Measurements from ENCODE around the gene DNAL4.
A peak's percentile ranks its signal among the peaks of the same experiment; 100 is the strongest.

The DNAL4 gene

DNA sequence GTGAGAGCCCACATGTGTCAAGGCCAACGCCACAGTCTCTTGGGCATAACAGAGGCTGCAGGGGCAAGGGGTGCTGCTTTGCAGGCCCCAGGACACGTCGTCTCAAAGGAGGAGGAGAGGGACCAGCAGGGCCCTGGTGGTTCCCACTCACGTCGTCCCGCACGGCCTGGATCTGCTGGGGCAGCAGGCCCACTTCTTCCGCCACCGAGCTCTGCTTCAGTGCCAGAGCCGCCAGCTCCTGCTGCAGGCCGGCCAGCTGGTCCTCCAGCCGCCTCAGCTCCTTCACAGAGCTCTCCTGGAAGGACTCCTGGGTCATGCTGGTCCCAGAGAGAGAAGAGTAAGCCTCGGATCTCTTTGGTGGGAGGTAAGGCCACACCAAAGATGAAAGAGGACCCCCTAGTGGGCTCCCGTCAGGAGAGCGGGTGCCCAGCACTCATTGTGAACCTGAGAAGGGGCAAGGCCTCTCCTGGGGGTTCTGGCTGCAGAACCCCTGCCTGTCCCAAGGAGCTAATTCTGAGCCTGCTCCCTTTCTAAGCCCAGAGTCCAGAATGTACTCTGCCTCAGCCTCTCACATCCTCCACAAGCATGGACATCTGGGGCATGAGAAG, 53.7 kb downstream of the DNAL4 start:
- Histone ChIP-seq H3K36me3 (ENCODE audit: control insufficient read depth, insufficient read depth, low read length) (peaks cover 36% of the 10 kb centered on the region), H3K27me3 (ENCODE audit: control insufficient read depth, insufficient read depth, low read length) (no peaks in the 10 kb centered on the region), H3K9me3 (ENCODE audit: control insufficient read depth, low read length) (no peaks in the 10 kb centered on the region), H3K4me3 (ENCODE audit: low read length) (no peak overlapping the region), H3K9ac (ENCODE audit: low read length) (no peak overlapping the region), H3K4me1 (ENCODE audit: control insufficient read depth, insufficient read depth, low read length) (peaks cover 9% of the 10 kb centered on the region)

DNA sequence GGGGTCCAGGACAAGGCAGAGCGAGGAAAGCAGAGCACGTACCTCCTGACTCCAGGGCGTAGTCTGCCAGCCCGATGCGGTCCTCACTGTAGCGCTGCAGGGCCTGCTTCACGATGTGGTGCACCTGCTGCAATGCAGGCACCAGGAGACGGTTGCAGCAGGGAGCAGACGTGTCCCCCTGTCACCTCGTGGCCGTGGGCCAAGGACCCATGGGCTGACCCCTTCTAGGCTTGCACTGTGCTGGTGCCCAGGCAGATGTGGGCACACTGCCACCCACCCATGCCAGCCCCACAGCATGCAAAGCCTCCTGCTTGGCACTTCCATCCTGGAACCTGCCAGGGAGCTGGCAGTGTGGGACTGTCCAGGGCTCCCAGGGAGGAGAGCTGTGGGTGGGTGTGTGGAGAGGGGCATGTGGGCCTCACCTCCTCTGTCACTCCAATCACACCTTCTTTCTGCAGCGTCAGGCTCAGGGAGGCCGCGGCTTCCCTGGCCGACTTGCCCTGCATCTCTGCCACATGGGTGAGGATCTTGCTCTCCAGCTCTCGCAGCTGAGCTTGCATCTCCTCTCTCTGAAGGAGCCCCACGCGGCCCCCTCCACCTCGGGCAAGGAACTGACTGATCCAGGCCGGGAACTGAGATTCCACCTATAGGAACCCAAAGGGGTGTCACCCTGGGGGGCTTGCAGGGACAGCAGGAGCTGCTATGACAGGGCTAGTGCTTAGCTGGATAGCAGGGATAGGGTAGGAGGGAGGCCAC, 54.5 kb downstream of the DNAL4 start:
- Histone ChIP-seq H3K36me3 (ENCODE audit: control insufficient read depth, insufficient read depth, low read length) (peaks cover 35% of the 10 kb centered on the region), H3K4me1 (ENCODE audit: control insufficient read depth, insufficient read depth, low read length) (peaks cover 14% of the 10 kb centered on the region), H3K9ac (ENCODE audit: low read length) (no peak overlapping the region)

DNA sequence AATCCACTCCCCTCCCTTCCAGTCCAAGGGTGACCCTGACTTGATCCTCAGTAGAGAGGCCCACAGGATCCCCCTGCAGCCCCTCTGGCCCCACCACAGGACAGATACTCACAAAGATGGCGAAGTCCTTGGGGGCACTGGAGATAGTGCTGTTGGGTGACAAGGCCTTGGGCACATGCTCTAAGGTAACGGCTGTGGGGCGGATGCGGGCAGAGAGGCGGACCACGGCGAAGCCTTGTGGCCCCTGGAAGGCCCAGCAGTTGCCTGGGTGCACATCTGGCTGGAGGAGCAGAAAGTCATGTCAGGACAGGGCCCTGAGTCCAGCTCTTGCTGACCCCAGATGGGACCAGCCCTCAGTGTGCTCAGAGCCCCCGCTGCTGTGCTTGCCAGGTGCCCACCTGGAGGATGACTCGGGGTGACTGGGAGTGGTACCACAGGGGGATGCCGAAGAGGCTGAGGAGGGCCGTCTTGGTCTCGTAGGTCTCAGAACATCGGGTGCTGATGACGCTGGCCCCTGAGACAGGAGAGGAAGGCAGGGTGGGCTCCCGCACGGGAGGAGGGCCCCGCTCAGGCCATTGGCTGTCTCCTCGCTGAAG, 55.4 kb downstream of the DNAL4 start:
- Histone ChIP-seq H3K9ac (ENCODE audit: low read length) (no peak overlapping the region), H3K4me1 (ENCODE audit: control insufficient read depth, insufficient read depth, low read length) (peaks cover 23% of the 10 kb centered on the region), H3K9me3 (ENCODE audit: control insufficient read depth, low read length) (no peaks in the 10 kb centered on the region), H3K27me3 (ENCODE audit: control insufficient read depth, insufficient read depth, low read length) (no peaks in the 10 kb centered on the region), H3K4me3 (ENCODE audit: low read length) (no peak overlapping the region), H3K36me3 (ENCODE audit: control insufficient read depth, insufficient read depth, low read length) (peaks cover 35% of the 10 kb centered on the region)

More for the DNA sequence above, 54.5 kb downstream of the DNAL4 start:
- Histone ChIP-seq H3K9me3 (ENCODE audit: control insufficient read depth, low read length) (no peaks in the 10 kb centered on the region), H3K27me3 (ENCODE audit: control insufficient read depth, insufficient read depth, low read length) (no peaks in the 10 kb centered on the region), H3K4me3 (ENCODE audit: low read length) (no peak overlapping the region)

GRCh38 chr22:38737302-38738060, 56.5 kb downstream of the DNAL4 start:
- Histone ChIP-seq H3K9me3 (ENCODE audit: control insufficient read depth, low read length) (no peaks in the 10 kb centered on the region), H3K4me3 (ENCODE audit: low read length) (no peak overlapping the region), H3K27me3 (ENCODE audit: control insufficient read depth, insufficient read depth, low read length) (no peaks in the 10 kb centered on the region), H3K4me1 (ENCODE audit: control insufficient read depth, insufficient read depth, low read length) (peaks cover 34% of the 10 kb centered on the region), H3K9ac (ENCODE audit: low read length) (no peak overlapping the region), H3K36me3 (ENCODE audit: control insufficient read depth, insufficient read depth, low read length) (peaks cover 28% of the 10 kb centered on the region)

GRCh38 chr22:38736257-38736570, 57.7 kb downstream of the DNAL4 start:
- no peaks in the 10 kb centered on the region for H3K27me3 ChIP-seq (ENCODE audit: control insufficient read depth, insufficient read depth, low read length)

GRCh38 chr22:38735465-38736256, 58.3 kb downstream of the DNAL4 start:
- H3K4me3 ChIP-seq (ENCODE audit: low read length) = no peak overlapping the region
- no peaks in the 10 kb centered on the region for H3K27me3 ChIP-seq (ENCODE audit: control insufficient read depth, insufficient read depth, low read length)
- peaks cover 17% of the 10 kb centered on the region for H3K36me3 ChIP-seq (ENCODE audit: control insufficient read depth, insufficient read depth, low read length)
- peaks cover 40% of the 10 kb centered on the region for H3K4me1 ChIP-seq (ENCODE audit: control insufficient read depth, insufficient read depth, low read length)
- H3K9ac ChIP-seq (ENCODE audit: low read length) = no peak overlapping the region
- no peaks in the 10 kb centered on the region for H3K9me3 ChIP-seq (ENCODE audit: control insufficient read depth, low read length)

More at GRCh38 chr22:38736257-38736570, 57.7 kb downstream of the DNAL4 start:
- H3K4me3 ChIP-seq (ENCODE audit: low read length) = no peak overlapping the region
- no peak overlapping the region for H3K9ac ChIP-seq (ENCODE audit: low read length)
- peaks cover 40% of the 10 kb centered on the region for H3K4me1 ChIP-seq (ENCODE audit: control insufficient read depth, insufficient read depth, low read length)
- peaks cover 22% of the 10 kb centered on the region for H3K36me3 ChIP-seq (ENCODE audit: control insufficient read depth, insufficient read depth, low read length)
- no peaks in the 10 kb centered on the region for H3K9me3 ChIP-seq (ENCODE audit: control insufficient read depth, low read length)

DNA sequence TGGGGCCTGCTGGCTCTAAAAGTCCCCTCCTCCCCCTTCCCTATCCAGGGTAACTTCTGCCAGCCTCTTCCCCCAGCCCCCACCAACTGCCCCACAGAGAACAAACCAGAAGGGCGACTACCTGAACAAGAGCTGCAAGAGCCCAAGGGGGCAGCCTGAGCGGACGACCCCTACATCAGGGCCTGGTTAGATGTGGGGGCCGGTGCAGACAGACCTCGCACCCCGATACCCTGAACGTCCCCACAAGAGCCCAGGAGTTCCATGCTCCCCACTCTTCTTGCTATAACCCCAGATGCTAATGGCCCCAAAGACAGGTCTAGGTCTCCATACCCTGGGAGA, 58.8 kb downstream of the DNAL4 start:
- no peak overlapping the region for H3K4me3 ChIP-seq (ENCODE audit: low read length)
- no peaks in the 10 kb centered on the region for H3K9me3 ChIP-seq (ENCODE audit: control insufficient read depth, low read length)
- H3K36me3 ChIP-seq (ENCODE audit: control insufficient read depth, insufficient read depth, low read length) = peaks cover 16% of the 10 kb centered on the region
- no peak overlapping the region for H3K9ac ChIP-seq (ENCODE audit: low read length)
- peaks cover 40% of the 10 kb centered on the region for H3K4me1 ChIP-seq (ENCODE audit: control insufficient read depth, insufficient read depth, low read length)
- H3K27me3 ChIP-seq (ENCODE audit: control insufficient read depth, insufficient read depth, low read length) = no peaks in the 10 kb centered on the region

- H3K4me3 ChIP-seq (ENCODE audit: low read length) = no peak overlapping the region
- peaks cover 21% of the 10 kb centered on the region for H3K36me3 ChIP-seq (ENCODE audit: control insufficient read depth, insufficient read depth, low read length)
- no peaks in the 10 kb centered on the region for H3K9me3 ChIP-seq (ENCODE audit: control insufficient read depth, low read length)
- no peak overlapping the region for H3K9ac ChIP-seq (ENCODE audit: low read length)
- H3K4me1 ChIP-seq (ENCODE audit: control insufficient read depth, insufficient read depth, low read length) = peaks cover 40% of the 10 kb centered on the region
- H3K27me3 ChIP-seq (ENCODE audit: control insufficient read depth, insufficient read depth, low read length) = no peaks in the 10 kb centered on the region
Measured at GRCh38 chr22:38734421-38735100, 59.4 kb downstream of the DNAL4 start.

DNA sequence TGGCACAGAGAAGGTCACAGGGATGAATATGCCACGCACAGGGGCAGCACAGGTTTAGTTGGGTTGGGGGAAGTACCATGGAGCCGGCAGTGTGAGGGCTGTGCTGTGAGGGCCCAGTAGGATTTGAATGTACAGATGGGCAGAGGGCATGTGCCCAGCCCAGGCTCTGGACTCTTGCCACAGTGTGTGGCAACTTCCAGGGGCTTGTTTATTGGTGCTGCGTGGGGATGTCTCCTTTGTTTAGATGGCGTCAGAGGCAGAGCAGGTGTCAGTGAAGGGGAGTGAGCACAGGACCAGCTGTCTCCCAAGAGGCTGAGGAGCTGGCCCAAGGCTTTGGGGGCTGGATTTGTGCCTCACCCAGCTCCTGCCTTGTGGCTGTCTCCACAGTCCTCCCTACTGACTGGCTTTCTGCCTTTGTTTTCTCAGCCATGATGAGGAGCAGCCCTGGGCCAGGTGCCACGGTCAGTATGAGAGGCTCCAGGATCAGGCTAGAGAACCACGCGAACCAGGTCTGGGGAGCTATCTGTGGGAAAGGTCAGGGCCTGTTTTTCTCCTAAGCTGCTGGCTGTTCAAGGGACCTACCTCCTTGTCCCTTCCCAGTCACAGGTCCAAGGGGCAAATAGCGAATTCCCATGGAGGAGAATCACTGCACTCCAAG, 60.1 kb downstream of the DNAL4 start:
- Histone ChIP-seq H3K4me3 (ENCODE audit: low read length) (no peak overlapping the region), H3K4me1 (ENCODE audit: control insufficient read depth, insufficient read depth, low read length) (peaks cover 40% of the 10 kb centered on the region), H3K9ac (ENCODE audit: low read length) (peak overlapping the region; percentile 7), H3K27me3 (ENCODE audit: control insufficient read depth, insufficient read depth, low read length) (no peaks in the 10 kb centered on the region), H3K9me3 (ENCODE audit: control insufficient read depth, low read length) (no peaks in the 10 kb centered on the region), H3K36me3 (ENCODE audit: control insufficient read depth, insufficient read depth, low read length) (peaks cover 26% of the 10 kb centered on the region)

- peaks cover 32% of the 10 kb centered on the region for H3K36me3 ChIP-seq (ENCODE audit: control insufficient read depth, insufficient read depth, low read length)
- H3K4me1 ChIP-seq (ENCODE audit: control insufficient read depth, insufficient read depth, low read length) = peaks cover 40% of the 10 kb centered on the region
- H3K27me3 ChIP-seq (ENCODE audit: control insufficient read depth, insufficient read depth, low read length) = no peaks in the 10 kb centered on the region
- no peaks in the 10 kb centered on the region for H3K9me3 ChIP-seq (ENCODE audit: control insufficient read depth, low read length)
- H3K4me3 ChIP-seq (ENCODE audit: low read length) = no peak overlapping the region
- H3K9ac ChIP-seq (ENCODE audit: low read length) = peak overlapping the region; percentile 7
Measured at GRCh38 chr22:38733329-38733723, 60.6 kb downstream of the DNAL4 start.

Measured in mucosa of stomach (tissue), 1 donor.